Spleen (tissue), 11 donors: ENCODE results near the gene RPL29. TPM values are rescaled to one million over a fixed set of nuclear protein-coding genes. Genes with fewer than 3 reads are reported as not detected.
"Not testable (repeated sequence)": the region's sequence is repeated elsewhere in the genome, so short reads cannot be mapped to it uniquely, and the experiment has no call there.

Experiments used
- DNase-seq: peaks from one replicate; pipeline ENCODE4 v3.0.0-alpha.2; 2020
- H3K27ac ChIP-seq, 8 donors: fragments of 200-600 bp; sonication (generic) in 7 of 8; 1 replicate in 4 of 8; 2 replicates in 4 of 8; pipeline versions ENCODE4 v1.5.0 to v1.8.0; 2016 to 2021; ENCODE audit warnings: inconsistent platforms in 4 of 8, mild to moderate bottlenecking in 4 of 8, moderate library complexity in 1 of 8
- H3K27me3 ChIP-seq, 7 donors: fragments of 200-600 bp; sonication (generic) in 6 of 7; replicated peaks in 1 of 7; 1 replicate in 4 of 7; 2 replicates in 3 of 7; pipeline versions ENCODE4 v1.5.0 to v1.8.0; 2016 to 2021; ENCODE audit warnings: inconsistent platforms in 3 of 7, mild to moderate bottlenecking in 1 of 7
- H3K36me3 ChIP-seq, 6 donors: fragments of 200-600 bp; sonication (generic) in 5 of 6; 1 replicate in 4 of 6; 2 replicates in 2 of 6; pipeline versions ENCODE4 v1.5.0 to v1.8.0; 2016 to 2021; ENCODE audit warnings: inconsistent platforms in 2 of 6
- H3K4me1 ChIP-seq, 6 donors: fragments of 200-600 bp; sonication (generic) in 5 of 6; 1 replicate in 3 of 6; 2 replicates in 3 of 6; pipeline versions ENCODE4 v1.5.0 to v1.8.0; 2016 to 2021; ENCODE audit warnings: inconsistent platforms in 3 of 6
- H3K4me3 ChIP-seq, 8 donors: fragments of 200-600 bp; sonication (generic) in 7 of 8; 1 replicate in 4 of 8; 2 replicates in 4 of 8; pipeline versions ENCODE4 v1.5.0 to v1.8.0; 2016 to 2021; ENCODE audit warnings: inconsistent platforms in 4 of 8, mild to moderate bottlenecking in 4 of 8, moderate library complexity in 2 of 8
- H3K9me3 ChIP-seq, 8 donors: fragments of 200-600 bp; sonication (generic) in 7 of 8; 1 replicate in 4 of 8; 2 replicates in 4 of 8; pipeline versions ENCODE4 v1.5.0 to v1.8.0; 2016 to 2021; ENCODE audit warnings: inconsistent platforms in 4 of 8
- POLR2A ChIP-seq, 3 donors: fragments of 450-650 bp; IDR thresholded peaks; one replicate each; pipeline ENCODE4 v1.5.1; 2017; ENCODE audit warnings: antibody characterized with exemption in 3 of 3, mild to moderate bottlenecking in 1 of 3
- POLR2AphosphoS5 ChIP-seq, 3 donors: sonication (generic); formaldehyde crosslinking; IDR thresholded peaks; one replicate each; pipeline ENCODE4 v1.5.1; 2017; ENCODE audit warnings: antibody characterized with exemption in 3 of 3
- WGBS, 5 donors: extraction: QIAGEN DNeasy Blood & Tissue Kit in 3 of 5; methylation state at CpG; one replicate each; pipeline versions ENCODE4 v1.1.5 to v1.1.7; 2013 to 2018; 5-methylcytosine and 5-hydroxymethylcytosine counted together
- intact Hi-C: fragments of 100-400 bp; cut with DNase I; formaldehyde crosslinking; loops from one replicate; pipeline ENCODE4 v1.15.0; 2023; ENCODE audit warnings: low total_unique reads
- polyA plus RNA-seq, 3 donors: library from polyadenylated mRNA; stranded (reverse); fragments of 200-250 nt; gene quantifications; one replicate each; pipeline ENCODE4 v1.2.1, GENCODE V29; 2013
- total RNA-seq, 7 donors: library from RNA; depleted of rRNA in 3 of 7; stranded (reverse); fragments of >200 nt in 3 of 7; fragmentation: NEBNext Ultra II Directional in 4 of 7; extraction: Animal tissue kit (Norgen Biotek cat#: 25700) in 4 of 7; gene quantifications; one replicate each; pipeline versions ENCODE4 v1.1.0 to v1.2.1, GENCODE V29; 2016 to 2021
- TF ChIP-seq, protein P1 (sequence below), 11 experiments: fragments of 200-600 bp in 7 of 11; fragments of 450-650 bp in 4 of 11; sonication (generic) in 4 of 11; IDR thresholded peaks in 8 of 11; conservative IDR thresholded peaks in 3 of 11; 1 replicate in 7 of 11; 2 replicates in 4 of 11; pipeline versions ENCODE4 v1.4.0 to v1.8.0; 2016 to 2021; ENCODE audit warnings: antibody characterized with exemption in 11 of 11, inconsistent platforms in 4 of 11, mild to moderate bottlenecking in 1 of 11
- donor health status: healthy with polysubstance abuse.
- donor health status: DM: no; HTN: no; CAD: no; lungs with moderate emphysema.
- donor health status: DM: no; HTN: no; CAD: no.
- donor health status: Bipolar disorder and iron deficiency.
- donor health status: healthy.
- donor health status: DM: no; HTN: no; CAD: no.
- donor health status: DM: yes; HTN: yes; CAD: no.

RPL29 gene
- total and polyA plus RNA-seq, 10 donors, result 684 to 4,302 (median 1,095) TPM

DNA sequence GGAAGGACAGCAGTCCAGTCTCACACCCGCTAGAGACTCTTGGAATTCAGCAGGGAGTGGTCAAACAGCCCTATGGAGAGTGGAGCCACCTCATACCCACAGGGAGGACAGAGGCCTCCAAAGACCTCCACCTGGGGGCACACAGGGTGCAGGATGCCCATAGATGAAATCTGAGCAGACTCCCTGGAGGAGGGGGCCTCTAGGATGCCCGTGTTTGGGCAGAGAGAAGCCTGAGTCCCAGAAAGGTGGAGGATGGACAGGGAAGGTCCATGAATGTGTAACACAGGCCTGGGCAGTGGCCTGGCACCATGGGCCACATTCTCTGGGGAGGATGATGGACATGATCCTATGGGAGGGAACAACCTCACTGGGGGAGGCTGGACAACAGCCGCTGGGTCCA lies 39.0 kb upstream of the RPL29 start:
- no peaks in the 10 kb centered on the region for H3K36me3 ChIP-seq
- H3K27ac ChIP-seq, result no peak overlapping the region
- DNase-seq, result no peak
- WGBS, 5 donors, result 82 to 96% (median 91%) methylated on average over 3 of the region's 3 CpGs
- H3K4me3 ChIP-seq, result no peak overlapping the region
- intact Hi-C loops, result no loop called here
- no peaks in the 10 kb centered on the region for H3K9me3 ChIP-seq
- H3K4me1 ChIP-seq, result peaks cover 0 to 6% (median 0%) of the 10 kb centered on the region in 6 donors
- no peak for TF ChIP-seq POLR2A (IDR thresholded peaks at IDR 0.05)
- TF ChIP-seq, protein P1, sequence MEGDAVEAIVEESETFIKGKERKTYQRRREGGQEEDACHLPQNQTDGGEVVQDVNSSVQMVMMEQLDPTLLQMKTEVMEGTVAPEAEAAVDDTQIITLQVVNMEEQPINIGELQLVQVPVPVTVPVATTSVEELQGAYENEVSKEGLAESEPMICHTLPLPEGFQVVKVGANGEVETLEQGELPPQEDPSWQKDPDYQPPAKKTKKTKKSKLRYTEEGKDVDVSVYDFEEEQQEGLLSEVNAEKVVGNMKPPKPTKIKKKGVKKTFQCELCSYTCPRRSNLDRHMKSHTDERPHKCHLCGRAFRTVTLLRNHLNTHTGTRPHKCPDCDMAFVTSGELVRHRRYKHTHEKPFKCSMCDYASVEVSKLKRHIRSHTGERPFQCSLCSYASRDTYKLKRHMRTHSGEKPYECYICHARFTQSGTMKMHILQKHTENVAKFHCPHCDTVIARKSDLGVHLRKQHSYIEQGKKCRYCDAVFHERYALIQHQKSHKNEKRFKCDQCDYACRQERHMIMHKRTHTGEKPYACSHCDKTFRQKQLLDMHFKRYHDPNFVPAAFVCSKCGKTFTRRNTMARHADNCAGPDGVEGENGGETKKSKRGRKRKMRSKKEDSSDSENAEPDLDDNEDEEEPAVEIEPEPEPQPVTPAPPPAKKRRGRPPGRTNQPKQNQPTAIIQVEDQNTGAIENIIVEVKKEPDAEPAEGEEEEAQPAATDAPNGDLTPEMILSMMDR (IDR thresholded peaks at IDR 0.05 in 8 of 11, conservative IDR thresholded peaks at IDR 0.05 in 3 of 11), result no peak
- TF ChIP-seq POLR2AphosphoS5 (IDR thresholded peaks at IDR 0.05), result no peak
- H3K27me3 ChIP-seq, result no peaks in the 10 kb centered on the region

DNA sequence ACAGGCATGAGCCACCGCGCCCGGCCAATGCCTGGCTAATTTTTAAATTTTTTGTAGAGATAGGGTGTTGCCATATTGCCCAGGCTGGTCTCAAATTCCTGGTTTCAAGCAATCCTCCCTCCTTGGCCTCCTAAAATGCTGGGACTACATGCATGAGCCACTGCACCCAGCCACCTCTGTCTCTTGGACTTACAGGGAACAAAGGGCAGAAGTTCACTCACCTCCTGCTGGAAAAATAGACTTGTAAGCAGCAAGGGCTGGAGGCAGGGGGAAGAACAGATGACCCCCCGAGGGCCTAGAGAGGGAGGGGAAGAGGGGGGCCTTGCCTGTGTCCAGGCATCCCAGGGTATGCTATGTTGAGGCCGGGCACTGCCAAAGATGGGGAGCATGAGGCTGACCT lies 38.5 kb upstream of the RPL29 start:
- H3K9me3 ChIP-seq, result no peaks in the 10 kb centered on the region
- H3K27ac ChIP-seq, result no peak overlapping the region
- no peak for DNase-seq
- H3K4me1 ChIP-seq, result peaks cover 0 to 7% (median 1%) of the 10 kb centered on the region in 6 donors
- no peaks in the 10 kb centered on the region for H3K27me3 ChIP-seq
- intact Hi-C loops, result no loop called here
- no peak overlapping the region for H3K4me3 ChIP-seq
- no peak for TF ChIP-seq POLR2AphosphoS5 (IDR thresholded peaks at IDR 0.05)
- TF ChIP-seq, protein P1 (IDR thresholded peaks at IDR 0.05 in 8 of 11, conservative IDR thresholded peaks at IDR 0.05 in 3 of 11), result no peak
- no peak for TF ChIP-seq POLR2A (IDR thresholded peaks at IDR 0.05)
- 83 to 97% (median 92%) methylated on average over 5 of the region's 5 CpGs for WGBS, 5 donors
- H3K36me3 ChIP-seq, result no peaks in the 10 kb centered on the region

DNA sequence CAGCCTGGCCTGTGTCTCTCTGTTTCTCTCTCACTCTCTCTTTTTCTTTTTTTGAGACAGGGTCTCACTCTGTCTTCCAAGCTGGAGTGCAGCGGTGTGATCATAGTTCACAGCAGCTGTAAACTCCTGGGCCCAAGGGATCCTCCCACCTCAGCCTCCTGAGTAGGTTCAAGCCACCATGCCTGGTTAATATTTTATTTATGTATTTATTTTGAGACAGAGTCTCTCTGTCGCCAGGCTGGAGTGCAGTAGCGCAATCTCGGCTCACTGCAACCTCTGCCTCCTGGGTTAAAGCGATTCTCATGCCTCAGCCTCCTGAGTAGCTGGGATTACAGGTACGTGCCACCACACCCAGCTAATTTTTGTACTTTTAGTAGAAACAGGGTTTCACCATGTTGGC lies 38.1 kb upstream of the RPL29 start:
- H3K27me3 ChIP-seq, intact Hi-C loops, DNase-seq, H3K36me3 ChIP-seq, H3K4me3 ChIP-seq, H3K27ac ChIP-seq, H3K9me3 ChIP-seq: not testable (repeated sequence)
- H3K4me1 ChIP-seq, result peaks cover 0 to 12% (median 4%) of the 10 kb centered on the region in 6 donors
- WGBS, 5 donors, result 77 to 98% (median 96%) methylated on average over 6 of the region's 6 CpGs

DNA sequence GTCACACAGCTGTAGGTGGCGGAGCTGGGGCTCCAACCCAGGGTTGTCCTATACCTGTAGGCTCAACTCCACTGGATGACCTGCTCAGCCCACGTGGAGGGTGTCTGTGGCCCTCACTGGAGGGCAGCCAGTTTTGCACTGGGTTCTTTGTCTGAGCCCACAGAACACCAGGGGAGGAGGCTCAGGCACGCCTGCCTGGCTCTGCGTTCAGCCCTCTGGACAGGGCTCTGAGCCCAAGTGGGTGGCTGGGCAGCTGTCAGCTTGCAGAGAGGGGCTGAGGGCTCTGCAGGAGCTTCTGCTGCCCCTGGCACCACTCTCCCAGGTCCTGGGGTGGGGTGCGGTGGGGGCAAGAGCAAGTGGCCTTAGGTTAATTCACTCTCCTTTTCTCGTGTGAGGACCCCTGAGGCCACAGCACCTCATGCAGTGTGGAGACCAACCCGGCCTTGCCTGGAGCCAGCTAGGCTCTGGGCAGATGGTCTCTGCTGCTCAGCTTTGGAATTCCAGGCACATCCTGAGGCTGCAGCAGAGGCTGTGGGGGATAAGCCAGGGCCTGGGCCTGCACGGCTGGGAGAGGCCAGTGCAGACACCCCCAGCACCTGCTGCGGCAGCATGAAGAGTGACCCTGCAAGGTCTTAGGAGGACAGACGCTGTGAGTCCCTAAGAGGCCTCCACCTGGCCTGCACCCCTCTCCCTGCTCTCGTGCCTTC lies 37.2 kb upstream of the RPL29 start:
- Histone ChIP-seq H3K9me3 (no peaks in the 10 kb centered on the region), H3K36me3 (no peaks in the 10 kb centered on the region), H3K4me3 (no peak overlapping the region), H3K27ac (no peak overlapping the region), H3K4me1 (peaks cover 0 to 18% (median 8%) of the 10 kb centered on the region in 6 donors), H3K27me3 (no peaks in the 10 kb centered on the region)
- intact Hi-C loops, result no loop called here
- TF ChIP-seq POLR2AphosphoS5 (IDR thresholded peaks at IDR 0.05) (no peak), POLR2A (IDR thresholded peaks at IDR 0.05) (no peak)
- TF ChIP-seq, protein P1 (IDR thresholded peaks at IDR 0.05 in 8 of 11, conservative IDR thresholded peaks at IDR 0.05 in 3 of 11), result no peak
- no peak for DNase-seq
- 85 to 93% (median 91%) methylated on average over 9 to 11 of the region's 11 CpGs for WGBS, 5 donors
